ENCODE results near the gene PDX1. TPM values are rescaled to one million over a fixed set of nuclear protein-coding genes. Genes with fewer than 3 reads are reported as not detected.

The PDX1 gene
- polyA plus RNA-seq, 1 experiment: not detected

GRCh38 chr13:27915301-27916207 lies 4.2 kb upstream of the PDX1 start:
- H3K27me3 ChIP-seq (ENCODE audit: control insufficient read depth, insufficient read depth, low read length): peaks cover 37% of the 10 kb centered on the region
- POLR2A ChIA-PET: no interaction called here

GRCh38 chr13:27917121-27917947 lies 2.5 kb upstream of the PDX1 start:
- CTCF ChIA-PET: no interaction called here
- Histone ChIP-seq H3K36me3 (ENCODE audit: control insufficient read depth, insufficient read depth, low read length) (no peaks in the 10 kb centered on the region), H3K27me3 (ENCODE audit: control insufficient read depth, insufficient read depth, low read length) (peaks cover 55% of the 10 kb centered on the region), H3K4me3 (ENCODE audit: low read depth, low read length) (no peak overlapping the region)
- TF ChIP-seq CTCF (IDR thresholded peaks at IDR 0.05; ENCODE audit: insufficient read depth, low read depth, low read length): no peak
- DNase-seq (ENCODE audit: low read depth): no peak
- POLR2A ChIA-PET: no interaction called here

More at GRCh38 chr13:27915301-27916207, 4.2 kb upstream of the PDX1 start:
- no peak for DNase-seq (ENCODE audit: low read depth)
- H3K36me3 ChIP-seq (ENCODE audit: control insufficient read depth, insufficient read depth, low read length): no peaks in the 10 kb centered on the region
- CTCF ChIA-PET: interaction anchor here (0.9 kb wide), 2 partner anchors 89 to 96 kb away, joined by 3 read pairs; no protein-coding TSS in a partner anchor
- no peak for TF ChIP-seq CTCF (IDR thresholded peaks at IDR 0.05; ENCODE audit: insufficient read depth, low read depth, low read length)
- no peak overlapping the region for H3K4me3 ChIP-seq (ENCODE audit: low read depth, low read length)

GRCh38 chr13:27918041-27918917 lies 1.5 kb upstream of the PDX1 start:
- ChIA-PET CTCF (no interaction called here), POLR2A (no interaction called here)
- no peak for TF ChIP-seq CTCF (IDR thresholded peaks at IDR 0.05; ENCODE audit: insufficient read depth, low read depth, low read length)
- DNase-seq (ENCODE audit: low read depth): no peak
- H3K36me3 ChIP-seq (ENCODE audit: control insufficient read depth, insufficient read depth, low read length): no peaks in the 10 kb centered on the region
- peaks cover 64% of the 10 kb centered on the region for H3K27me3 ChIP-seq (ENCODE audit: control insufficient read depth, insufficient read depth, low read length)
- no peak overlapping the region for H3K4me3 ChIP-seq (ENCODE audit: low read depth, low read length)

- POLR2A ChIA-PET: no interaction called here
- CTCF ChIA-PET: interaction anchor here (1.8 kb wide), 1 partner anchor 92 kb away, joined by 6 read pairs; no protein-coding TSS in a partner anchor
These were observed 712 bp upstream of the PDX1 start for GRCh38 chr13:27918918-27919658.

More at GRCh38 chr13:27918918-27919658, 712 bp upstream of the PDX1 start:
- peaks cover 64% of the 10 kb centered on the region for H3K27me3 ChIP-seq (ENCODE audit: control insufficient read depth, insufficient read depth, low read length)
- H3K36me3 ChIP-seq (ENCODE audit: control insufficient read depth, insufficient read depth, low read length): no peaks in the 10 kb centered on the region
- H3K4me3 ChIP-seq (ENCODE audit: low read depth, low read length): no peak overlapping the region
- TF ChIP-seq CTCF (IDR thresholded peaks at IDR 0.05; ENCODE audit: insufficient read depth, low read depth, low read length): no peak
- DNase-seq (ENCODE audit: low read depth): no peak

All from BJ (cell line).